Amniotic epithelial cell (primary cell): ENCODE measurements around the gene STAP2.

Experiments
- DNase-seq: peaks from one replicate; pipeline ENCODE4 v3.0.0-alpha.2; 2010; ENCODE audit warnings: low read depth

The STAP2 gene

GRCh38 chr19:4338441-4339355 lies at the start of gene STAP2:
TSS of gene STAP2 (minus strand) at chr19:4338827. CDS start at chr19:4338753, 74 bp downstream.
- peak; percentile 40 for DNase-seq

- peak; percentile 67 for DNase-seq
Measured at GRCh38 chr19:4386041-4386782, 47.6 kb upstream of the STAP2 start.

GRCh38 chr19:4385291-4386040 lies 46.8 kb upstream of the STAP2 start:
- peak; percentile 31 for DNase-seq

- no peak for DNase-seq
Measured at GRCh38 chr19:4380254-4380727, 41.7 kb upstream of the STAP2 start.

- DNase-seq: peak; percentile 72
Measured at GRCh38 chr19:4379383-4380253, 41.0 kb upstream of the STAP2 start.

GRCh38 chr19:4378886-4379285 lies 40.3 kb upstream of the STAP2 start:
- DNase-seq: no peak

- DNase-seq: no peak
Measured at GRCh38 chr19:4376991-4377781, 38.6 kb upstream of the STAP2 start.

- DNase-seq: no peak
Measured at GRCh38 chr19:4376671-4376990, 38.0 kb upstream of the STAP2 start.

GRCh38 chr19:4376028-4376670 lies 37.5 kb upstream of the STAP2 start:
- no peak for DNase-seq

- DNase-seq: peak; percentile 81
Measured at GRCh38 chr19:4375164-4376027, 36.8 kb upstream of the STAP2 start.

GRCh38 chr19:4374498-4375163 lies 36.0 kb upstream of the STAP2 start:
- peak; percentile 79 for DNase-seq

GRCh38 chr19:4373601-4374497 lies 35.2 kb upstream of the STAP2 start:
- no peak for DNase-seq

- DNase-seq: no peak
Measured at GRCh38 chr19:4373013-4373367, 34.4 kb upstream of the STAP2 start.

GRCh38 chr19:4372165-4373012 lies 33.8 kb upstream of the STAP2 start:
- DNase-seq: no peak

- no peak for DNase-seq
Measured at GRCh38 chr19:4371247-4372164, 32.9 kb upstream of the STAP2 start.
